WTC11 (cell line): ENCODE data around the gene AQP9. TPM values are rescaled to one million over a fixed set of nuclear protein-coding genes. Genes with fewer than 3 reads are reported as not detected.

Experiments used
- ATAC-seq: fragments of 200-7000 bp; cut with Tn5 transposase; 2 replicates; pipeline ENCODE4 v1.10.0; 2021; ENCODE audit warnings: mild to moderate bottlenecking, moderate library complexity
- CTCF ChIA-PET: fragments of 300-600 bp; sonication (Branson Sonifier 250); formaldehyde crosslinking; loops from one replicate; lab custom pipeline; 2021; ENCODE audit warnings: antibody characterized with exemption; lab: Charles Lee
- POLR2A ChIA-PET: fragments of 350-600 bp; sonication (Branson Sonifier 250); formaldehyde crosslinking; loops from one replicate; lab custom pipeline; 2021; ENCODE audit warnings: antibody characterized with exemption; lab: Charles Lee
- DNase-seq: peaks from one replicate; pipeline ENCODE4 v3.0.0; 2021; ENCODE audit warnings: low spot score
- H3K27ac Mint-ChIP-seq: 2 replicates; pipeline ENCODE4 v1.8.0; 2021; ENCODE audit warnings: mixed read lengths
- H3K27me3 Mint-ChIP-seq: 2 replicates; pipeline ENCODE4 v1.8.0; 2021; ENCODE audit warnings: low read depth, mild to moderate bottlenecking, moderate library complexity, mixed read lengths
- H3K36me3 Mint-ChIP-seq: 2 replicates; pipeline ENCODE4 v1.8.0; 2021; ENCODE audit warnings: mixed read lengths
- H3K4me1 Mint-ChIP-seq: 2 replicates; pipeline ENCODE4 v1.8.0; 2022; ENCODE audit warnings: mixed read lengths
- H3K4me3 Mint-ChIP-seq: 2 replicates; pipeline ENCODE4 v1.8.0; 2021; ENCODE audit warnings: mild to moderate bottlenecking, moderate library complexity, mixed read lengths
- H3K9me3 Mint-ChIP-seq: 2 replicates; pipeline ENCODE4 v1.8.0; 2021; ENCODE audit warnings: mixed read lengths
- ARID4B ChIP-seq: sonication (generic); formaldehyde crosslinking; IDR thresholded peaks from 2 replicates; pipeline ENCODE4 v1.8.0; 2023; ENCODE audit warnings: missing genetic modification reagents, mild to moderate bottlenecking, borderline replicate concordance
- CDX4 ChIP-seq: fragments of 250-450 bp; sonication (Bioruptor Pico); IDR thresholded peaks from 2 replicates; pipeline ENCODE4 v1.9.0; 2021; ENCODE audit warnings: moderate library complexity, mild to moderate bottlenecking, inconsistent platforms, borderline replicate concordance
- CREM ChIP-seq: sonication (generic); formaldehyde crosslinking; IDR thresholded peaks from 2 replicates; pipeline ENCODE4 v1.8.1; 2022; ENCODE audit warnings: mild to moderate bottlenecking, missing genetic modification reagents, moderate library complexity
- E2F1 ChIP-seq: sonication (generic); formaldehyde crosslinking; IDR thresholded peaks from 2 replicates; pipeline ENCODE4 v1.8.0; 2022; ENCODE audit warnings: mild to moderate bottlenecking, missing genetic modification reagents
- IRF1 ChIP-seq: sonication (generic); formaldehyde crosslinking; IDR thresholded peaks from 2 replicates; pipeline ENCODE4 v1.8.0; 2023; ENCODE audit warnings: missing genetic modification reagents
- JUN ChIP-seq: sonication (generic); formaldehyde crosslinking; IDR thresholded peaks from 2 replicates; pipeline ENCODE4 v1.8.0; 2023; ENCODE audit warnings: mild to moderate bottlenecking, missing genetic modification reagents
- MLX ChIP-seq: sonication (generic); formaldehyde crosslinking; IDR thresholded peaks from 2 replicates; pipeline ENCODE4 v1.8.1; 2023; ENCODE audit warnings: mild to moderate bottlenecking, missing genetic modification reagents, moderate library complexity
- NFE2L1 ChIP-seq: sonication (generic); formaldehyde crosslinking; IDR thresholded peaks from 2 replicates; pipeline ENCODE4 v1.8.1; 2023; ENCODE audit warnings: missing genetic modification reagents
- NR1H2 ChIP-seq: sonication (generic); formaldehyde crosslinking; IDR thresholded peaks from 2 replicates; pipeline ENCODE4 v1.9.0; 2021; ENCODE audit warnings: mild to moderate bottlenecking, moderate library complexity, missing genetic modification reagents
- NR2C2 ChIP-seq: sonication (generic); formaldehyde crosslinking; IDR thresholded peaks from 2 replicates; pipeline ENCODE4 v1.8.0; 2022; ENCODE audit warnings: mild to moderate bottlenecking, missing genetic modification reagents
- OVOL2 ChIP-seq: fragments of 250-450 bp; sonication (Bioruptor Pico); IDR thresholded peaks from 2 replicates; pipeline ENCODE4 v1.9.0; 2021; ENCODE audit warnings: mild to moderate bottlenecking, borderline replicate concordance
- PRRX2 ChIP-seq: fragments of 250-450 bp; sonication (Bioruptor Pico); IDR thresholded peaks from 2 replicates; pipeline ENCODE4 v1.8.0; 2021; ENCODE audit warnings: mild to moderate bottlenecking
- RELA ChIP-seq: sonication (generic); formaldehyde crosslinking; IDR thresholded peaks from 2 replicates; pipeline ENCODE4 v1.8.1; 2022; ENCODE audit warnings: missing genetic modification reagents, mild to moderate bottlenecking, borderline replicate concordance
- SMAD4 ChIP-seq: sonication (generic); formaldehyde crosslinking; IDR thresholded peaks from 2 replicates; pipeline ENCODE4 v1.8.0; 2022; ENCODE audit warnings: mild to moderate bottlenecking, missing genetic modification reagents
- SP1 ChIP-seq: sonication (generic); formaldehyde crosslinking; conservative IDR thresholded peaks from 2 replicates; pipeline ENCODE4 v1.8.1; 2022; ENCODE audit warnings: missing genetic modification reagents
- TCF7 ChIP-seq: sonication (generic); formaldehyde crosslinking; IDR thresholded peaks from 2 replicates; pipeline ENCODE4 v1.8.0; 2022; ENCODE audit warnings: mild to moderate bottlenecking, low read depth, missing genetic modification reagents, moderate library complexity
- ZSCAN18 ChIP-seq: fragments of 250-450 bp; sonication (Bioruptor Pico); IDR thresholded peaks from 2 replicates; pipeline ENCODE4 v2.1.2; 2022; ENCODE audit warnings: mild to moderate bottlenecking, moderate library complexity
- total RNA-seq: library from RNA; stranded (reverse); gene quantifications from 3 replicates; pipeline ENCODE4 v1.2.3, GENCODE V29; 2021

The AQP9 gene
- total RNA-seq, 1 experiment from 2014 or later: 0.07 TPM

GRCh38 chr15:58095415-58095814 lies 42.8 kb upstream of the AQP9 start (continued):
- TF ChIP-seq ARID4B (CRISPR knock-in tag): no peak
- TF ChIP-seq RELA (CRISPR knock-in tag): no peak
- TF ChIP-seq IRF1 (CRISPR knock-in tag): no peak
- no peak for TF ChIP-seq ZSCAN18 (CRISPR knock-in tag)

GRCh38 chr15:58096529-58097084 lies 41.6 kb upstream of the AQP9 start:
- no peak overlapping the region for H3K27ac Mint-ChIP-seq
- ChIA-PET CTCF (no interaction called here), POLR2A (no interaction called here)
- TF ChIP-seq TCF7 (CRISPR knock-in tag) (no peak), MLX (no peak), SP1 (CRISPR knock-in tag) (no peak), NR1H2 (CRISPR knock-in tag) (no peak), ARID4B (CRISPR knock-in tag) (no peak), OVOL2 (no peak), CDX4 (CRISPR knock-in tag) (no peak), CREM (CRISPR knock-in tag) (no peak), JUN (no peak), SMAD4 (CRISPR knock-in tag) (no peak), PRRX2 (CRISPR knock-in tag) (no peak), ZSCAN18 (CRISPR knock-in tag) (no peak), NR2C2 (CRISPR knock-in tag) (no peak), E2F1 (CRISPR knock-in tag) (no peak), NFE2L1 (no peak)

More at GRCh38 chr15:58096529-58097084, 41.6 kb upstream of the AQP9 start:
- Mint-ChIP-seq H3K4me3 (no peak overlapping the region), H3K9me3 (peaks cover 6% of the 10 kb centered on the region; the same call in 1 of the 2 replicates), H3K27me3 (no peaks in the 10 kb centered on the region), H3K4me1 (peaks cover 5% of the 10 kb centered on the region; the same call in 1 of the 2 replicates), H3K36me3 (no peaks in the 10 kb centered on the region)
- ATAC-seq: no peak
- DNase-seq: no peak
